Skeletal muscle satellite cell (primary cell): Measurements from ENCODE around the gene RCC2.

Experiments
- H3K27me3 ChIP-seq: 2 replicates; pipeline ENCODE4 v1.7.0; 2013; ENCODE audit warnings: low read length; ENCODE audit not compliant: control insufficient read depth, insufficient read depth
- H3K36me3 ChIP-seq: 2 replicates; pipeline ENCODE4 v1.7.0; 2013; ENCODE audit warnings: mild to moderate bottlenecking, control low read depth, low read length; ENCODE audit not compliant: insufficient read depth
- H3K4me1 ChIP-seq: 2 replicates; pipeline ENCODE4 v1.7.0; 2013; ENCODE audit warnings: low read length; ENCODE audit not compliant: control insufficient read depth, insufficient read depth
- H3K4me2 ChIP-seq: 2 replicates; pipeline ENCODE4 v1.7.0; 2013; ENCODE audit warnings: mild to moderate bottlenecking, low read length
- H3K4me3 ChIP-seq: 2 replicates; pipeline ENCODE4 v1.7.0; 2013; ENCODE audit warnings: low read length
- H3K9ac ChIP-seq: 2 replicates; pipeline ENCODE4 v1.7.0; 2013; ENCODE audit warnings: mild to moderate bottlenecking, low read depth, low read length, moderate library complexity
- H3K9me3 ChIP-seq: replicated peaks from 2 replicates; pipeline ENCODE4 v1.7.0; 2013; ENCODE audit warnings: mild to moderate bottlenecking, control low read depth, low read length

Gene RCC2

DNA sequence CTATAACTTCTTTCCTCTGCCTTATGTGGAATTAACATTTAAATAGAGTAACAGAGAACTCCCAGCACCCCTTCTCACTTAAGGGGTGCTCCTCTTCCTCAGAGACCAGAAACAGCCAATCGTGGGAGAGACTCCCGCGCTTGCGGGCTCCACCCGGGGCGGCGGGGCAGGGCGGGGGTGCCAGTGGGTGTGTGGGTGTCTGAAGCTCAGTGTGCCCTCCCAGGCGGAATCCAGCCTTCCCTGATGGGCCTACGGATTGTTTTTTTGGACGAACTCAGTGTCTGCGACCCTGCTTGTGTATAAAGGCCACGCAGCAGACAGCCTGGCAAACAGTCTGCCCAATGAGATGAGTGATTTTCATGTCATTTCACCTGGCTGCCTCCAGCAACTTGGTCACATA lies 6.2 kb downstream of the RCC2 start:
- Histone ChIP-seq H3K4me1 (peaks cover 11% of the 10 kb centered on the region), H3K27me3 (no peaks in the 10 kb centered on the region), H3K4me3 (no peak overlapping the region), H3K9ac (no peak overlapping the region), H3K36me3 (peaks cover 43% of the 10 kb centered on the region), H3K9me3 (no peaks in the 10 kb centered on the region), H3K4me2 (no peak overlapping the region)

DNA sequence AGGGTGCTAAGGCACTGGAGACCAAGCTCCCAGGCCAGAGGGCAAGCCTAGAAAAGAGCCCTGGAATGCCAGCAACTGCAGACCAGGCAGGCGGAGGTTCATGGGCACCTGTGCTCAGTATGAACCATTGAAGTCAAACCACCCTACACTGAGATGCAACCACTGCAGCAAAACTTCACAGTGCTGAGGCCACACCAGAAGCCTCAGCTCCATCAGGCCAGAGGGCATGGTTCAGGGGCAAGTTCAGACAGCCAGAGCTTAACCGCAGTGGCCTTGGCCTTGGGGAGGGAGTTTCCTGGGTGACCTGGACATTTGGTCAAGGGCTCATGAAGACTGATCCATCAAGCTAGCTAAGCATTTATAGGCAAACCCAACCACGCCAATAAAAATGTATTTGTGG lies 7.1 kb downstream of the RCC2 start:
- Histone ChIP-seq H3K36me3 (peaks cover 51% of the 10 kb centered on the region), H3K9ac (no peak overlapping the region), H3K27me3 (no peaks in the 10 kb centered on the region), H3K9me3 (no peaks in the 10 kb centered on the region), H3K4me1 (peaks cover 11% of the 10 kb centered on the region), H3K4me3 (no peak overlapping the region), H3K4me2 (no peak overlapping the region)

DNA sequence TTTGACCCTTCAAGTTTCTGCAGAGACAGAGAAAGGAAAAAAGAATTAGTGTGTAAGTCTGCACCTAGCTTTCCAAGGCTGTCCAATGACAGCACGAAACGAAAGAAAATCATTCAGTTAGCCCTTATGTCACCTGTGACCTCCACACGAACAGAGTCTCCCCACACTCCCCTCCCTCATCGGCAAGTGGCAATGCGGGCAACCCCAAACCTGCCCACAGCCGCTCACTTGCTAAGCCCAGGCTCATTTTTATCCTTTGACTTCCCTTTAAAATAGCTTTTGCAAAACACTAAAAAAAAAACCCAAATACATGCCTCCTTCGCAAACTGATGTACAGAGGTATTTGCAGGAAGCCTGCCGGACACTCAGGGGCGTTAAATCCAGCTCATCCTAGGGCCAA lies 10.3 kb downstream of the RCC2 start:
- H3K27me3 ChIP-seq, result no peaks in the 10 kb centered on the region
- H3K4me2 ChIP-seq, result no peak overlapping the region
- peaks cover 61% of the 10 kb centered on the region for H3K36me3 ChIP-seq
- H3K4me1 ChIP-seq, result no peaks in the 10 kb centered on the region
- no peak overlapping the region for H3K4me3 ChIP-seq
- H3K9me3 ChIP-seq, result no peaks in the 10 kb centered on the region
- no peak overlapping the region for H3K9ac ChIP-seq

DNA sequence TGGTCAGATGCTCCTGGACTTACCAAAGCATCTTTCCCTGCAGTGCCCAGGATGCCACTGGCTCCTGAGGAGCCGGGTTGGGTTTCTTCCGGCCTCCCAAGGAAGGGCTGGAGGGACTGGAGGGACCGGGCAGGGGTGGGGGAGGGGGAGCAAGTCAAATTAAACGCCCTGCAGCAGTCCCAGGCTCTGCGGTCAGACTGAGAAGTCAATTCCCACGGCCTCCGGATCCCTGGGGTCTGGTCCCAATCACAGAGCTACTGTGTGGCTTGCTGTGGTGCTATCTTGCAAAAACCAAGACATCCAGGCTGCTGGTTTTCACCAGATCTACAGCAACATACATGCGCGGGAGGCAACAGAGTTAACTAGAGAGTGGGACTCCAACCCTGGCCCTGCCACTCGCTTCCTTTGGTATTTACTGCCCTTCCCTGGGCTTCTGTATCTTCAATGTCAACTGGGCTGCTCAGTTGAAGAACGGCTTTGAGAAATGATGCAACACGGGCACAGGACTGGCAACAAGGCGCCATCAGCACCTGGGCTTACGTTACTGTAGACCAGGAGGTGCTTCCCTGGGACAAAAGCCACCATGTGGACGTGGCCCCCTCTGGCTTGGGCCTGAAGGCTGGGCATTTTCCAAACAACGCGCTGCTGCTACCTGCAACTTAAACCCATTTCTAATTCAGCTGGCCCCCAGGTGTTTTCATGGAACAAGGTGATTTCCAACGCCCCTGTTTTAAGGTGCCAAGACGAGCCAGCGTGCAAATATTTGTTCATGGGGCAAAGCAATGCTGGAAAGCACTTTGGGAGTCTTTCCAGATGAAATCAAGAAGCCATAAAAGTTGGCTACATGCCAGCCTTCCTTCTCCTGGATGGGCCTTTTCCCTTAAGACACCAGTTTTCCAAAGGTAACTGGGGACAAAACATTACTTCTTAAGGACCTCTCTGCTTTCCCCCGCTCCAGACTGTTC lies 11.5 kb downstream of the RCC2 start:
- Histone ChIP-seq H3K36me3 (peaks cover 63% of the 10 kb centered on the region), H3K9ac (no peak overlapping the region), H3K4me3 (no peak overlapping the region), H3K4me1 (no peaks in the 10 kb centered on the region), H3K9me3 (no peaks in the 10 kb centered on the region), H3K27me3 (no peaks in the 10 kb centered on the region), H3K4me2 (no peak overlapping the region)

DNA sequence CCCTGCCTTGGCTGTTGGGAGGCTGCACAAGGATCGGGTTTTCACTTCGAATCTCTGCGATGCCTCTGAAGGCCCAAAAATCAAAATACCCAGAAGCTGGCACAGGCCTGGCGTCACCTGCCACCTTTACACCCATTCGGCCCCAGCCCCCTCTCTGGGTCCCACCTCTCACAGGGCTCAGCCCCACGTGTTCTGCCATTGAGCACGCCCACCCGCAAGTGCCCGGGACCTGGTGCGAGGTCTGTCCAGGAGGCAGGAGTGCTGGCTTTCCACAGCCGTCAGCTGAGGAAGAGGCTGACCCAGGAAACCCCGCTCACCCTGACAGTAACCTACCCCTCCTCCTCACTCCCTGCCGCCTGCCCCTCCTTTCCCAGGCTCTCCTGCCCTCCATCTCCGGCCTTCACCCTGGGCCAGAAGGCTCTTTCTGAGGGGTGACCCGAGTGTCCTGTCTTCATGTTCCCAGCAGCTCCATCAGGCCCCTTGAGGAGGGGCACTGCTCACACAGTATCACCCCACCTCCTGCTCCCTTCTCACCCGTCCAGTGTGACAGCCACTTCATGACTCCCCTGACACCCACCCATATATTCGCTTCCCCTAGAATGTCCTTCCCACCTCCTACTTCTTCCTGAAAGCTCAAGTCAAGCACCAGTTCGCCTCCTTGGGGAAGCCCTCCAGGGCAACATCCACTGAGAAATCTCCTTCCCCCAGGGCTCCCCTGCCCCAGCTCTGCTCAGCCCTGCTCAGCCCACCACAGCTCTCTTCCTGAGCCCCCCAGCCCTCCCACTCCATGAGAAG lies 13.5 kb downstream of the RCC2 start:
- no peak overlapping the region for H3K9ac ChIP-seq
- H3K4me1 ChIP-seq, result no peaks in the 10 kb centered on the region
- H3K27me3 ChIP-seq, result no peaks in the 10 kb centered on the region
- peaks cover 67% of the 10 kb centered on the region for H3K36me3 ChIP-seq
- H3K4me3 ChIP-seq, result no peak overlapping the region
- no peaks in the 10 kb centered on the region for H3K9me3 ChIP-seq
- no peak overlapping the region for H3K4me2 ChIP-seq

DNA sequence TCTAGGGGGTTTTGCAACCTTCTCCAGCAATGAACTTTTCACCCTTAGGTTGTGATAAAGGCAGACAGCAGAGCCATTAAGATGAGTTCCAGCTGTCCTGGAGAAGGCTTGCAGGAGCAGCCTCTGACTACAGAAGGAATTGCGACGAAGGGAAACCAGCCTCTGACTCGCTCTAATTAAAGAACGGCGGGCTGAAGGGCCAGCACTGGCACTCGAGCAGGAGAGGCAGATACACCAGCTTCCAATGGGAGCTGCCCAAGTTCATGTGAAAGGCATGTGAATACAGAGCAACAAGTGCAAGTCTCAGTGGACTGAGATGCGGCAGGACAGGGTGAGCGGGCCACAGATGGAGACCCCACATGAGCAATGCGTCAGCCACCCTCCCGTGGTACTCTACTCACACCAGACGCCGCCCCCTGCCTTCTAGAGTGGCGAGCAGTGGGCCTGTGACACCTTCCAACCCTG lies 15.7 kb downstream of the RCC2 start:
- H3K36me3 ChIP-seq, result peaks cover 86% of the 10 kb centered on the region

DNA sequence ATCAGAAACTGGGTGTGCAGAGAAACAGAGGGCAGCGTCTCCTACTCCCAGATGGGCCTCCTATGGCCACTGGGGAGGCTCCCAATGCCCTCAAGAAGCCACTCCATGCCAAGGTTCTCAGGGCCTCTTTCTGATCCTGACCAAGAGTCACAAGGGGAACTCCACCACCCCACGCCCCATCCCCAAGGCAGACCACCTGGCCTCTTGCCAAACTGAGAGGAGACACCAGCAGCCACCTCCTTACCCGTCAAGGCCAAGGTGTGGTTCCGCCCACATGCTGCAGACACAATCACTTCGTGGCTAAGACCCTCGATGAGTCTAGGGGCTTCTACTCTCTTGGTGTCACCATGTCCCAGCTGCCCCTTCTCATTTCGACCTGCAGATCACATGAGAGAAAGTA lies 17.0 kb downstream of the RCC2 start:
- no peaks in the 10 kb centered on the region for H3K9me3 ChIP-seq
- H3K9ac ChIP-seq, result no peak overlapping the region
- no peaks in the 10 kb centered on the region for H3K27me3 ChIP-seq
- H3K4me1 ChIP-seq, result no peaks in the 10 kb centered on the region
- no peak overlapping the region for H3K4me3 ChIP-seq
- H3K36me3 ChIP-seq, result peaks cover 81% of the 10 kb centered on the region
- H3K4me2 ChIP-seq, result no peak overlapping the region

More for the DNA sequence above, 15.7 kb downstream of the RCC2 start:
- no peak overlapping the region for H3K4me2 ChIP-seq
- H3K4me3 ChIP-seq, result no peak overlapping the region
- H3K27me3 ChIP-seq, result no peaks in the 10 kb centered on the region
- H3K9ac ChIP-seq, result no peak overlapping the region
- no peaks in the 10 kb centered on the region for H3K9me3 ChIP-seq
- H3K4me1 ChIP-seq, result no peaks in the 10 kb centered on the region

DNA sequence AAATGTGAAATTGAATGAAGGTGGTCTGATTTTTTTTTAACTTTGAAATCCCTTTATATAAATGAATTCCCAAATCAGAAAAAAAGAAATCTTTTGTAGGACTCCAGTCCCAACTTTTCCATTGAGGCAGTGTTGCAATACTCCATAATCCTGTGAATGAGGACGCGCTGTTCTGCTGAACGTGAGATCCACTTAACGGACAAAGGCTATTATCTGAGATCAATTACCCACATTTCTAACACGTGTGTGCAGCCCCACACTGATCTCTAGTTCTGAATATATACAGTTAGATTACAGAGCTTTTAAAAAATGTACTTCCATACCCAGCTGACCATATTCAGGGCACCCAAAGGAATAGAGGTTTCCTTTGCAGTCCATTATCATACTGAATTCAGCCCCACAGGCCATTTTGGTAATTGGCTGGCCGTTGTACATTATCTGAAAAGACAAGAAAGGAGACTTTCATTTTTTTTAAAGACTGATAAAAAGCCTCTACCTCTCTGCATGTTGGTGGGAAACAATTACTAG lies 19.0 kb downstream of the RCC2 start:
- Histone ChIP-seq H3K36me3 (peaks cover 78% of the 10 kb centered on the region), H3K4me1 (no peaks in the 10 kb centered on the region), H3K9me3 (no peaks in the 10 kb centered on the region), H3K4me2 (no peak overlapping the region), H3K9ac (no peak overlapping the region), H3K27me3 (no peaks in the 10 kb centered on the region), H3K4me3 (no peak overlapping the region)

DNA sequence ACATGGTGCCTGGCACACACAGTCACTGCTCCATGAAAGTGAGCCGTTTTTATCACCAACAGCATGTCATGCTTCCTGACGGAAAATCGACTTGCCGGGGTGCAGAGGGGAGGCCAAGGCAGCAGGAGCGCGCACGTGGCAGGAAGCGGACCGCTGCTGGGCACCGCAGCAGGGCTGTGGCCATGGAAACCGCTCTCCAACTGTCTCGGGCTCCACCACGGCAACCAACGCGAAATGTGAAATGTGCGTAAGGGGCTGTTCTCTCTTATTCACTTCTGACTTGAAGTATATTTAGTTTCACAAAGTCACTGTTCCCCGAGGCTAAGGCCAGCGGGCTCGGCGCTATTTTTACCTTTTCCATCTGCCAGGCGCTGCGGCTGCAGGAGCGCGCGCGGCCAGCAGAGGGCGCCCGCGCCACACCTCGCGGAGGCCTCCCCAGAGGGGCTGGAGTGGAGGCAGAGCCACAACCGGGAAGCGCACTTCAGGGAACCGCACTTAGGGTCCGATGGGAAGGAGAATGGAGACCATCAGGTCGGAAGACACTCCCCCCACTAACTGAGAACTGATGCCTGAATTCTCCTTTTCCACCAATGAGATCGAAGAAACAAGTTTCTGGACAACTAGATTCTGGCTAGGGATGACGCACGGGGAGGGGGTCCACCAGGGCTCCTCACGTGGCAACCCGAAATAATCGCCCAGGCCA lies 19.7 kb downstream of the RCC2 start:
- Histone ChIP-seq H3K4me1 (no peaks in the 10 kb centered on the region), H3K9me3 (no peaks in the 10 kb centered on the region), H3K4me2 (no peak overlapping the region), H3K36me3 (peaks cover 78% of the 10 kb centered on the region), H3K4me3 (no peak overlapping the region), H3K9ac (no peak overlapping the region), H3K27me3 (no peaks in the 10 kb centered on the region)

DNA sequence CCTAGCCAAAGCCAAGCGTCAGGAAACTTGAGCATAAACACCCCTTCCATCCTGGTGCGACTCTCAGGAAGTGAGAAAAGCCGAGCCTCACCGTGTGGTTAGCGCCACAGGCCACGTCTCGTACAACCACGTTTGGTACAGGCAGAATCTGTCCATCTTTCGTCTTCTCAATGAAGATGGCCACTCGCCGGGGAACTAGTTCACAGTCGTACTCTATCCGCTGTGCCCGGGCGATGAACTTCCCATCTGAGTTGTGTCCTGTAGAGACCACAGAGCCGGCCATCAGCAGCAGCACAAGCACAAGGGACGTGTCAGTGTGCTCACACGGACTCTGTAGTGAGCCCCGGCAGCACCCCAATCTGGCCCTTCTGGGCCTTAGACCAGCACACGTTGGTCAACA lies 23.1 kb downstream of the RCC2 start:
- no peak overlapping the region for H3K4me2 ChIP-seq
- H3K4me3 ChIP-seq, result no peak overlapping the region
- H3K9ac ChIP-seq, result no peak overlapping the region
- H3K36me3 ChIP-seq, result peaks cover 83% of the 10 kb centered on the region
- H3K4me1 ChIP-seq, result no peaks in the 10 kb centered on the region
- no peaks in the 10 kb centered on the region for H3K9me3 ChIP-seq
- H3K27me3 ChIP-seq, result no peaks in the 10 kb centered on the region

DNA sequence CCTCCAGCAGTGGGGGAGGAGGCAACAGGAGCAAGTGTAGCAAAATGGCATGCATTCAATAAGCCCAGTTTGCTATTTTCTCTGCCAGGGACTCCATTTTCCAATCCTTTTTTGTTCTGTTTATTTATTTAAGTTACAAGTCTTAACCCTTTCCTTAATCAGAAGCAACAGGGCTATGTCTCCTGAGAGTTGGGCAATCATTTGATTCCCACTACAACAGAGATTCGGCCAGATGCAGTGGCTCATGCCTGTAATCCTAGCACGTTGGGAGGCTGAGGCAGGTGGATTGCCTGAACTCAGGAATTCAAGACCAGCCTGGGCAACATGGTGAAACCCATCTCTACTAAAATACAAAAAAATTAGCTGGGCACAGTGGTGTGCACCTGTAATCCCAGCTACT lies 25.5 kb downstream of the RCC2 start:
- Histone ChIP-seq H3K4me1 (no peaks in the 10 kb centered on the region), H3K36me3 (peaks cover 86% of the 10 kb centered on the region), H3K4me2 (no peak overlapping the region)

More for the DNA sequence above, 25.5 kb downstream of the RCC2 start:
- H3K4me3 ChIP-seq, result no peak overlapping the region
- no peaks in the 10 kb centered on the region for H3K27me3 ChIP-seq
- no peak overlapping the region for H3K9ac ChIP-seq
- H3K9me3 ChIP-seq, result no peaks in the 10 kb centered on the region
